ENCODE results near the gene ABCA5. TPM values are rescaled to one million over a fixed set of nuclear protein-coding genes. Genes with fewer than 3 reads are reported as not detected.
"Not testable (repeated sequence)": the region's sequence is repeated elsewhere in the genome, so short reads cannot be mapped to it uniquely, and the experiment has no call there.

ABCA5 gene
- polyA plus RNA-seq, 1 donor from 2014 or later, result 91.7 TPM

DNA sequence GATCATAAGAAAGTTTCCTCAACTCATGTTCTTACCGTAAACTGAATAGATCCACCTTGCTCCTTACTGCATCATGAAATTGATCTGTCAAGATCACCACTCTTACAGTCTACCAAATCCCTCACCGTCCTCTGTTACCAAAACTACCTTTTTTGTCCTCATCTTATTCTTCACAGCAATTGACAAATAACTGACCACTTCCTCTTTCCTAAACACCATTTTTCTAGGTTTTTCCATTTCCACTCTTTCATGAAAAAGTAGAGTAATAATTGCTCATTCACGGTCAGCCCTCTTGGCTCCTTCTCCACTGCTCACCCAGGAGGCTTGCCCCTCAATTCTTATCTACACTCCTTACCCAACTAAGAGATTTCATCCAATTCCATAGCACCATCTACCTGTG lies 44.9 kb downstream of the ABCA5 start:
- Histone ChIP-seq H3F3A (ENCODE audit: insufficient read depth, low read length, poor library complexity, severe bottlenecking) (no peaks in the 10 kb centered on the region), H3K9me2 (ENCODE audit: insufficient read depth, low read length) (no peaks in the 10 kb centered on the region), H3K4me3 (ENCODE audit: low read length) (no peak overlapping the region), H3K27ac (ENCODE audit: low read length) (no peak overlapping the region), H3K79me2 (replicated peaks; ENCODE audit: insufficient read depth, low read length) (no peaks in the 10 kb centered on the region), H3K36me3 (ENCODE audit: insufficient read depth, low read length) (no peaks in the 10 kb centered on the region), H3K27me3 (ENCODE audit: insufficient read depth, low read depth, low read length) (no peaks in the 10 kb centered on the region), H3K4me2 (ENCODE audit: low read length) (no peak overlapping the region), H4K20me1 (ENCODE audit: insufficient read depth) (no peaks in the 10 kb centered on the region), H2AFZ (ENCODE audit: low read depth, low read length) (no peak overlapping the region), H3K9ac (ENCODE audit: low read length) (no peak overlapping the region), H3K9me3 (ENCODE audit: low read length) (no peaks in the 10 kb centered on the region)
- no peak for TF ChIP-seq EZH2 (IDR thresholded peaks at IDR 0.05; ENCODE audit: borderline replicate concordance, insufficient read depth, low read length, poor library complexity, severe bottlenecking)
- no peak for TF ChIP-seq TAF1 (IDR thresholded peaks at IDR 0.05; ENCODE audit: low read depth)
- TF ChIP-seq, protein P1, sequence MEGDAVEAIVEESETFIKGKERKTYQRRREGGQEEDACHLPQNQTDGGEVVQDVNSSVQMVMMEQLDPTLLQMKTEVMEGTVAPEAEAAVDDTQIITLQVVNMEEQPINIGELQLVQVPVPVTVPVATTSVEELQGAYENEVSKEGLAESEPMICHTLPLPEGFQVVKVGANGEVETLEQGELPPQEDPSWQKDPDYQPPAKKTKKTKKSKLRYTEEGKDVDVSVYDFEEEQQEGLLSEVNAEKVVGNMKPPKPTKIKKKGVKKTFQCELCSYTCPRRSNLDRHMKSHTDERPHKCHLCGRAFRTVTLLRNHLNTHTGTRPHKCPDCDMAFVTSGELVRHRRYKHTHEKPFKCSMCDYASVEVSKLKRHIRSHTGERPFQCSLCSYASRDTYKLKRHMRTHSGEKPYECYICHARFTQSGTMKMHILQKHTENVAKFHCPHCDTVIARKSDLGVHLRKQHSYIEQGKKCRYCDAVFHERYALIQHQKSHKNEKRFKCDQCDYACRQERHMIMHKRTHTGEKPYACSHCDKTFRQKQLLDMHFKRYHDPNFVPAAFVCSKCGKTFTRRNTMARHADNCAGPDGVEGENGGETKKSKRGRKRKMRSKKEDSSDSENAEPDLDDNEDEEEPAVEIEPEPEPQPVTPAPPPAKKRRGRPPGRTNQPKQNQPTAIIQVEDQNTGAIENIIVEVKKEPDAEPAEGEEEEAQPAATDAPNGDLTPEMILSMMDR (IDR thresholded peaks at IDR 0.05; ENCODE audit: poor library complexity, severe bottlenecking), result no peak
- TF ChIP-seq RAD21 (conservative IDR thresholded peaks at IDR 0.05), result no peak
- no peak for TF ChIP-seq MXI1 (conservative IDR thresholded peaks at IDR 0.05; ENCODE audit: poor library complexity, severe bottlenecking)
- TF ChIP-seq SMC3 (conservative IDR thresholded peaks at IDR 0.05; ENCODE audit: poor library complexity), result no peak
- no peak for TF ChIP-seq POLR2AphosphoS5 (IDR thresholded peaks at IDR 0.05)
- TF ChIP-seq, protein P2, sequence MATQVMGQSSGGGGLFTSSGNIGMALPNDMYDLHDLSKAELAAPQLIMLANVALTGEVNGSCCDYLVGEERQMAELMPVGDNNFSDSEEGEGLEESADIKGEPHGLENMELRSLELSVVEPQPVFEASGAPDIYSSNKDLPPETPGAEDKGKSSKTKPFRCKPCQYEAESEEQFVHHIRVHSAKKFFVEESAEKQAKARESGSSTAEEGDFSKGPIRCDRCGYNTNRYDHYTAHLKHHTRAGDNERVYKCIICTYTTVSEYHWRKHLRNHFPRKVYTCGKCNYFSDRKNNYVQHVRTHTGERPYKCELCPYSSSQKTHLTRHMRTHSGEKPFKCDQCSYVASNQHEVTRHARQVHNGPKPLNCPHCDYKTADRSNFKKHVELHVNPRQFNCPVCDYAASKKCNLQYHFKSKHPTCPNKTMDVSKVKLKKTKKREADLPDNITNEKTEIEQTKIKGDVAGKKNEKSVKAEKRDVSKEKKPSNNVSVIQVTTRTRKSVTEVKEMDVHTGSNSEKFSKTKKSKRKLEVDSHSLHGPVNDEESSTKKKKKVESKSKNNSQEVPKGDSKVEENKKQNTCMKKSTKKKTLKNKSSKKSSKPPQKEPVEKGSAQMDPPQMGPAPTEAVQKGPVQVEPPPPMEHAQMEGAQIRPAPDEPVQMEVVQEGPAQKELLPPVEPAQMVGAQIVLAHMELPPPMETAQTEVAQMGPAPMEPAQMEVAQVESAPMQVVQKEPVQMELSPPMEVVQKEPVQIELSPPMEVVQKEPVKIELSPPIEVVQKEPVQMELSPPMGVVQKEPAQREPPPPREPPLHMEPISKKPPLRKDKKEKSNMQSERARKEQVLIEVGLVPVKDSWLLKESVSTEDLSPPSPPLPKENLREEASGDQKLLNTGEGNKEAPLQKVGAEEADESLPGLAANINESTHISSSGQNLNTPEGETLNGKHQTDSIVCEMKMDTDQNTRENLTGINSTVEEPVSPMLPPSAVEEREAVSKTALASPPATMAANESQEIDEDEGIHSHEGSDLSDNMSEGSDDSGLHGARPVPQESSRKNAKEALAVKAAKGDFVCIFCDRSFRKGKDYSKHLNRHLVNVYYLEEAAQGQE (IDR thresholded peaks at IDR 0.05; ENCODE audit: borderline replicate concordance), result no peak
- no peak for TF ChIP-seq EP300 (conservative IDR thresholded peaks at IDR 0.05; ENCODE audit: poor library complexity, severe bottlenecking)

- H3K27me3 ChIP-seq (ENCODE audit: insufficient read depth, low read depth, low read length); H3F3A ChIP-seq (ENCODE audit: insufficient read depth, low read length, poor library complexity, severe bottlenecking); H3K4me3 ChIP-seq (ENCODE audit: low read length); H4K20me1 ChIP-seq (ENCODE audit: insufficient read depth); H3K9me3 ChIP-seq (ENCODE audit: low read length); H3K36me3 ChIP-seq (ENCODE audit: insufficient read depth, low read length); H3K4me2 ChIP-seq (ENCODE audit: low read length); H3K9me2 ChIP-seq (ENCODE audit: insufficient read depth, low read length); H2AFZ ChIP-seq (ENCODE audit: low read depth, low read length); H3K27ac ChIP-seq (ENCODE audit: low read length); H3K9ac ChIP-seq (ENCODE audit: low read length); H3K79me2 ChIP-seq (replicated peaks; ENCODE audit: insufficient read depth, low read length): not testable (repeated sequence)
Observed at GRCh38 chr17:69276279-69276678, 50.7 kb downstream of the ABCA5 start.

- no peaks in the 10 kb centered on the region for H3F3A ChIP-seq (ENCODE audit: insufficient read depth, low read length, poor library complexity, severe bottlenecking)
- H4K20me1 ChIP-seq (ENCODE audit: insufficient read depth), result no peaks in the 10 kb centered on the region
- no peaks in the 10 kb centered on the region for H3K9me2 ChIP-seq (ENCODE audit: insufficient read depth, low read length)
- no peaks in the 10 kb centered on the region for H3K79me2 ChIP-seq (replicated peaks; ENCODE audit: insufficient read depth, low read length)
- H3K27me3 ChIP-seq (ENCODE audit: insufficient read depth, low read depth, low read length), result no peaks in the 10 kb centered on the region
- no peak for TF ChIP-seq TAF1 (IDR thresholded peaks at IDR 0.05; ENCODE audit: low read depth)
- no peak for TF ChIP-seq POLR2AphosphoS5 (IDR thresholded peaks at IDR 0.05)
- TF ChIP-seq SMC3 (conservative IDR thresholded peaks at IDR 0.05; ENCODE audit: poor library complexity), result no peak
- no peak for TF ChIP-seq RAD21 (conservative IDR thresholded peaks at IDR 0.05)
- no peak for TF ChIP-seq MXI1 (conservative IDR thresholded peaks at IDR 0.05; ENCODE audit: poor library complexity, severe bottlenecking)
- TF ChIP-seq EZH2 (IDR thresholded peaks at IDR 0.05; ENCODE audit: borderline replicate concordance, insufficient read depth, low read length, poor library complexity, severe bottlenecking), result no peak
- TF ChIP-seq, protein P2 (IDR thresholded peaks at IDR 0.05; ENCODE audit: borderline replicate concordance), result no peak
- no peak overlapping the region for H3K27ac ChIP-seq (ENCODE audit: low read length)
- no peak overlapping the region for H2AFZ ChIP-seq (ENCODE audit: low read depth, low read length)
- no peaks in the 10 kb centered on the region for H3K9me3 ChIP-seq (ENCODE audit: low read length)
- H3K4me3 ChIP-seq (ENCODE audit: low read length), result no peak overlapping the region
- no peak overlapping the region for H3K9ac ChIP-seq (ENCODE audit: low read length)
- no peaks in the 10 kb centered on the region for H3K36me3 ChIP-seq (ENCODE audit: insufficient read depth, low read length)
- no peak overlapping the region for H3K4me2 ChIP-seq (ENCODE audit: low read length)
Observed at GRCh38 chr17:69275751-69276150, 51.2 kb downstream of the ABCA5 start.
